GM10847 (cell line): ENCODE data around the gene USF1.

Experiments
- POLR2A ChIP-seq: IDR thresholded peaks from 2 replicates; pipeline ENCODE4 v1.6.1; 2011; ENCODE audit not compliant: insufficient read length; ENCODE audit errors: extremely low read depth

USF1 gene

GRCh38 chr1:161069241-161069640 lies 23.5 kb upstream of the USF1 start:
- no peak for TF ChIP-seq POLR2A

GRCh38 chr1:161068306-161069234 lies 22.8 kb upstream of the USF1 start:
- peak; percentile 32 for TF ChIP-seq POLR2A

- TF ChIP-seq POLR2A: no peak
Measured at GRCh38 chr1:161066694-161067093, 20.9 kb upstream of the USF1 start.

GRCh38 chr1:161061419-161061818 lies 15.6 kb upstream of the USF1 start:
- no peak for TF ChIP-seq POLR2A

GRCh38 chr1:161059293-161059692 lies 13.5 kb upstream of the USF1 start:
- TF ChIP-seq POLR2A: no peak

GRCh38 chr1:161054805-161055204 lies 9.0 kb upstream of the USF1 start:
- no peak for TF ChIP-seq POLR2A

GRCh38 chr1:161054232-161054631 lies 8.5 kb upstream of the USF1 start:
- TF ChIP-seq POLR2A: no peak

- no peak for TF ChIP-seq POLR2A
Measured at GRCh38 chr1:161052899-161053298, 7.1 kb upstream of the USF1 start.

GRCh38 chr1:161051219-161051618 lies 5.4 kb upstream of the USF1 start:
- no peak for TF ChIP-seq POLR2A

- TF ChIP-seq POLR2A: no peak
Measured at GRCh38 chr1:161048949-161049722, 3.4 kb upstream of the USF1 start.

GRCh38 chr1:161047436-161048420 lies 2.0 kb upstream of the USF1 start:
- TF ChIP-seq POLR2A: no peak

GRCh38 chr1:161046605-161047228 lies 940 bp upstream of the USF1 start:
- no peak for TF ChIP-seq POLR2A

- peak; percentile 26 for TF ChIP-seq POLR2A
Measured at GRCh38 chr1:161044908-161045735, 655 bp downstream of the USF1 start.

GRCh38 chr1:161044535-161044907 lies 1.3 kb downstream of the USF1 start:
- TF ChIP-seq POLR2A: no peak
